ENCODE results near the gene PELI3.

DNA sequence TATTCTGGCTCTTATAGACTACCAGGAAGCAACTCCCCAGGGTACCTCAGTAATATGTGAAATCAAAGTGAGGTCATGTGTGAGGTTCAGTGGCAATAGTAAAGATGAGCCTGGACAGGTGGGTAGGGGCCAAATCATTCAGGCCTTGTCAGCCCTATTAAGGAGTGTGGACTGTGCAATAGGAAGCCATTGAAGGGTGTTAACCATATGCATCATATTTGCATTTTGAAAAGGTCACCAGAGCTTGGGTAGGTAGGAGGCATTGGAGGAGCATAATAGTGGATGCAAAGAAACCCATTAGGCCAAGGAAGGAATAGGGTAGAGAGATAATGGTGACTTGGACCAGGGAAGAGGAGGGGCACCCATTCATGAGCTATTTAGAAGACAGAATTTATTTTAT, 19.7 kb upstream of the PELI3 start:
- TF ChIP-seq, protein P1, sequence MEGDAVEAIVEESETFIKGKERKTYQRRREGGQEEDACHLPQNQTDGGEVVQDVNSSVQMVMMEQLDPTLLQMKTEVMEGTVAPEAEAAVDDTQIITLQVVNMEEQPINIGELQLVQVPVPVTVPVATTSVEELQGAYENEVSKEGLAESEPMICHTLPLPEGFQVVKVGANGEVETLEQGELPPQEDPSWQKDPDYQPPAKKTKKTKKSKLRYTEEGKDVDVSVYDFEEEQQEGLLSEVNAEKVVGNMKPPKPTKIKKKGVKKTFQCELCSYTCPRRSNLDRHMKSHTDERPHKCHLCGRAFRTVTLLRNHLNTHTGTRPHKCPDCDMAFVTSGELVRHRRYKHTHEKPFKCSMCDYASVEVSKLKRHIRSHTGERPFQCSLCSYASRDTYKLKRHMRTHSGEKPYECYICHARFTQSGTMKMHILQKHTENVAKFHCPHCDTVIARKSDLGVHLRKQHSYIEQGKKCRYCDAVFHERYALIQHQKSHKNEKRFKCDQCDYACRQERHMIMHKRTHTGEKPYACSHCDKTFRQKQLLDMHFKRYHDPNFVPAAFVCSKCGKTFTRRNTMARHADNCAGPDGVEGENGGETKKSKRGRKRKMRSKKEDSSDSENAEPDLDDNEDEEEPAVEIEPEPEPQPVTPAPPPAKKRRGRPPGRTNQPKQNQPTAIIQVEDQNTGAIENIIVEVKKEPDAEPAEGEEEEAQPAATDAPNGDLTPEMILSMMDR (IDR thresholded peaks at IDR 0.05) = no peak
- no peak for TF ChIP-seq EZH2 (IDR thresholded peaks at IDR 0.05; ENCODE audit: borderline replicate concordance, insufficient read depth, low read depth, low read length, poor library complexity, severe bottlenecking)
